Activated T-helper 2 cell treated with anti-CD3 and anti-CD28 coated beads, Interferon-gamma antibody, Interleukin-2, Interleukin-4, amounts not matched to agents 10 μg/mL and 5 μg/mL and 100 μg/mL, durations not matched to agents 14 hours and 24 hours and 36 hours (primary cell): ENCODE results near the gene S1PR3. TPM values are rescaled to one million over a fixed set of nuclear protein-coding genes. Genes with fewer than 3 reads are reported as not detected.
"Not testable (repeated sequence)": the region's sequence is repeated elsewhere in the genome, so short reads cannot be mapped to it uniquely, and the experiment has no call there.

Experiments
- DNase-seq: peaks from one replicate; pipeline ENCODE4 v3.0.0; 2021; ENCODE audit warnings: low spot score
- H3K27ac Mint-ChIP-seq: one replicate; pipeline ENCODE4 v1.8.0; 2021; ENCODE audit warnings: mixed read lengths
- H3K27me3 Mint-ChIP-seq: one replicate; pipeline ENCODE4 v1.8.0; 2021; ENCODE audit warnings: low read depth, mixed read lengths
- H3K36me3 Mint-ChIP-seq: one replicate; pipeline ENCODE4 v1.8.0; 2021; ENCODE audit warnings: low read depth, mixed read lengths
- H3K4me1 Mint-ChIP-seq: one replicate; pipeline ENCODE4 v1.8.0; 2021; ENCODE audit warnings: low read depth, mixed read lengths
- H3K4me3 Mint-ChIP-seq: one replicate; pipeline ENCODE4 v1.8.0; 2021; ENCODE audit warnings: low read depth, mild to moderate bottlenecking, moderate library complexity, mixed read lengths
- H3K9me3 Mint-ChIP-seq: one replicate; pipeline ENCODE4 v1.8.0; 2021; ENCODE audit warnings: mixed read lengths
- intact Hi-C: fragments of 100-400 bp; cut with micrococcal nuclease; formaldehyde crosslinking; loops from one replicate; pipeline ENCODE4 v1.15.1; 2023
- total RNA-seq: library from RNA; stranded (reverse); gene quantifications from 2 replicates; pipeline ENCODE4 v1.2.3, GENCODE V29; 2022

The S1PR3 gene
- total RNA-seq: 7.1 and 7.5 TPM in 2 replicates

GRCh38 chr9:88991066-88992034 lies at the start of gene S1PR3:
Gene S1PR3, plus strand, starts transcription at chr9:88991468. Its CDS starts 9,733 bp downstream, at chr9:89001201.
- Mint-ChIP-seq H3K4me3 (peak within 1 kb of the TSS; percentile 81), H3K27me3 (peaks cover 13% of the 10 kb centered on the region), H3K4me1 (peaks cover 38% of the 10 kb centered on the region), H3K9me3 (no peaks in the 10 kb centered on the region), H3K27ac (no peak within 1 kb of the TSS), H3K36me3 (peaks cover 11% of the 10 kb centered on the region)
- intact Hi-C loops: no loop called here
- peak; percentile 43 for DNase-seq

DNA sequence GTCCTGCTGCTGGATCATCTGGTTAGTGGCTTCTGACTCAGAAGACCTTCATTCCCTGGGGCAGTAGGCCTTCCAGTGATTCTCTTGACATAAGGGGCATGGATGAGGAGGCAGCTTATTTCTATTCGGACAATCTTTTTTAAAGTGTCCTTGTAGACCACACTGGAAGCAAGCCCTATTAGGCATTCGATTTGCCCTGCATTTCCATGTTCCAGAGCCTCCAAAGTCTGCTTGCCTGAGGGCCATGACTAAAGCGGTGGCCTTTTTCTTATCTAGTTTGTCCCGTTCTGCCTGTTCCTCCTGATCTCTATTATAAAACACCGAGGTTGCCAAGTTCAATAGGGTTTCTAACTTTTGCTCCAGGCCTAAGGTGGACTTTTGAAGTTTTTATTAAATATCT lies 49.7 kb upstream of the S1PR3 start:
- H3K9me3 Mint-ChIP-seq, H3K27ac Mint-ChIP-seq, H3K4me3 Mint-ChIP-seq, DNase-seq, H3K4me1 Mint-ChIP-seq, intact Hi-C loops, H3K36me3 Mint-ChIP-seq: not testable (repeated sequence)
- H3K27me3 Mint-ChIP-seq: peaks cover 23% of the 10 kb centered on the region

GRCh38 chr9:88942411-88942810 lies 48.9 kb upstream of the S1PR3 start:
- Mint-ChIP-seq H3K9me3 (no peaks in the 10 kb centered on the region), H3K4me3 (no peak overlapping the region), H3K27ac (no peak overlapping the region), H3K27me3 (peaks cover 19% of the 10 kb centered on the region), H3K4me1 (peaks cover 2% of the 10 kb centered on the region), H3K36me3 (no peaks in the 10 kb centered on the region)
- intact Hi-C loops: no loop called here
- DNase-seq: no peak

GRCh38 chr9:88945636-88946333 lies 45.5 kb upstream of the S1PR3 start:
- H3K27me3 Mint-ChIP-seq: peaks cover 18% of the 10 kb centered on the region
- H3K4me1 Mint-ChIP-seq: peaks cover 23% of the 10 kb centered on the region
- H3K9me3 Mint-ChIP-seq: no peaks in the 10 kb centered on the region
- H3K4me3 Mint-ChIP-seq: no peak overlapping the region
- intact Hi-C loops: loop anchor here (5.0 kb wide), 1 partner anchor 332 kb away; no protein-coding TSS in a partner anchor
- no peak for DNase-seq
- no peaks in the 10 kb centered on the region for H3K36me3 Mint-ChIP-seq
- no peak overlapping the region for H3K27ac Mint-ChIP-seq

GRCh38 chr9:88947581-88948573 lies 43.4 kb upstream of the S1PR3 start:
- peaks cover 15% of the 10 kb centered on the region for H3K27me3 Mint-ChIP-seq
- H3K9me3 Mint-ChIP-seq: no peaks in the 10 kb centered on the region
- no peak overlapping the region for H3K4me3 Mint-ChIP-seq
- H3K4me1 Mint-ChIP-seq: peaks cover 28% of the 10 kb centered on the region
- no peak overlapping the region for H3K27ac Mint-ChIP-seq
- no peaks in the 10 kb centered on the region for H3K36me3 Mint-ChIP-seq
- intact Hi-C loops: loop anchor here (5.0 kb wide), 1 partner anchor 329 kb away; no protein-coding TSS in a partner anchor
- DNase-seq: no peak

- Mint-ChIP-seq H3K4me1 (peaks cover 44% of the 10 kb centered on the region), H3K27me3 (peaks cover 11% of the 10 kb centered on the region), H3K27ac (no peak overlapping the region), H3K4me3 (no peak overlapping the region), H3K36me3 (no peaks in the 10 kb centered on the region), H3K9me3 (no peaks in the 10 kb centered on the region)
- no peak for DNase-seq
- intact Hi-C loops: loop anchor here (5.0 kb wide), 1 partner anchor 328 kb away; no protein-coding TSS in a partner anchor
Observed at GRCh38 chr9:88949425-88949824, 41.8 kb upstream of the S1PR3 start.

DNA sequence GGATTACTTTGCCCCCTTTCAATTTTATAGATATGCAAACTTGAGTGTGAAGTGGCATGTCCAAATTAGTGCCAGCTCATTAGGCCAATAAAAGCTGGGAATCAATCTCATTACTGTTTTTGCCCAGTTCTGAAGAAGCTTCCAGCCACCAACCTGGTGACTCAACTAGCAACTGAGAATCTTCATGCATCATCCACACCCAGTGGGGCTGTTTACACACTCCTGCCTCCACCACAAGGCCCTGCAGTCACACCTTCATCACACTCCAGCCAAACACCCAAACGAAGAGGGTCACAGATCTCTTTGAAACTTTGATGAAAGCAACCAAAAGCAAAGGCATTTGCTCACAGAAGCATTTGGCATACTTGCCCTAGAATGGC lies 41.3 kb upstream of the S1PR3 start:
- DNase-seq: no peak
- intact Hi-C loops: loop anchor here (2.0 to 10.0 kb wide), 3 partner anchors 27 to 327 kb away; no protein-coding TSS in a partner anchor
- no peak overlapping the region for H3K4me3 Mint-ChIP-seq
- peaks cover 6% of the 10 kb centered on the region for H3K27me3 Mint-ChIP-seq
- H3K9me3 Mint-ChIP-seq: no peaks in the 10 kb centered on the region
- no peaks in the 10 kb centered on the region for H3K36me3 Mint-ChIP-seq
- H3K4me1 Mint-ChIP-seq: peaks cover 45% of the 10 kb centered on the region
- H3K27ac Mint-ChIP-seq: no peak overlapping the region

GRCh38 chr9:88950341-88951154 lies 40.7 kb upstream of the S1PR3 start:
- Mint-ChIP-seq H3K27ac (no peak overlapping the region), H3K36me3 (no peaks in the 10 kb centered on the region), H3K27me3 (peaks cover 3% of the 10 kb centered on the region), H3K4me1 (peaks cover 45% of the 10 kb centered on the region), H3K4me3 (no peak overlapping the region), H3K9me3 (no peaks in the 10 kb centered on the region)
- intact Hi-C loops: loop anchor here (2.0 to 10.0 kb wide), 2 partner anchors 26 to 116 kb away; no protein-coding TSS in a partner anchor
- DNase-seq: no peak

DNA sequence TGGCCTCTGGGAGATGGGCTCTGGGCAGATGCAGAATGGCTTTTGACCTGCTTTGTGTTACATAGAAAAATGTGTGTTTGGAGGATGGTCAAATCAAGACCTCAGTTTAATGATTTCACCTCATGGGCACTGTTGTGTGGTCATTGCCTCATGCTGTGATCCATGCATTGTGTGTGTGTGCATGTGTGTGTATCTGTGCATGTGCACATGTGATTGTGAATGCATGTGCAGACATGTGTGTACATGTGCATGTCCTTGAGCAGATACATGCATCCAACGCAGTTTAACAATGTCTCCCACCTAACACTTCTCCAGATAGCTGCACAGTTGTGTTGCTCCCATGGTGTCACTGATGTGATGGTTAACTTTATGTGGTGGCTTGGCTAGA lies 40.1 kb upstream of the S1PR3 start:
- intact Hi-C loops: loop anchor here (2.0 to 10.0 kb wide), 2 partner anchors 26 to 116 kb away; no protein-coding TSS in a partner anchor

DNA sequence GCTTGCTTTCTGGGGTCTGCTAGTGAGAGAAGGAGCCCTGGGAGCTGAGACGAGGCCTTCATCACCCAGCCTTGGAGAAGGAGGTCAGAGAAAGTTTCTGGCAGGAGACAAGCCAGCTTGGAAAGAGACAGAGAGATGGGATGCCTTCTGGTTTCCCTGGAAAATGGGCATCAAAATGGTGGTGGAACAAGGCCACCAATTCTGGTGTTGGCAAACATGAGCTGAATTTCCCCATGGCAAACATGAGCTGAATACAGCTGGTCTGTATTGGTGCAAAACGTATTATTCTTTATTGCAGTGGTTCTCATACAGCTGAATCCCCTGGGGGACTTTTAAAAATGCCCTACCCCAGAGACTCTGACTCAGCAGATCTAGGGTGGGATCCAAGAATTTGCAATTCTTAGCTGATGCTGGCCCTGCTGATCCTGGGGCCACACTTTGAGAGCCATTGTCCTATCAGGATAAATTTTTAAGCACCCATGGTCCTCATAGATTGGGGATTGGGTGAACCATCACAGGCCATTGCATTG lies 39.1 kb upstream of the S1PR3 start:
- Mint-ChIP-seq H3K27me3 (peaks cover 16% of the 10 kb centered on the region), H3K4me3 (no peak overlapping the region), H3K9me3 (no peaks in the 10 kb centered on the region), H3K4me1 (peaks cover 44% of the 10 kb centered on the region), H3K27ac (no peak overlapping the region), H3K36me3 (no peaks in the 10 kb centered on the region)
- DNase-seq: no peak
- intact Hi-C loops: loop anchor here (10.0 kb wide), 1 partner anchor 117 kb away; no protein-coding TSS in a partner anchor

More for the DNA sequence above, 40.1 kb upstream of the S1PR3 start:
- no peaks in the 10 kb centered on the region for H3K36me3 Mint-ChIP-seq
- peaks cover 9% of the 10 kb centered on the region for H3K27me3 Mint-ChIP-seq
- H3K27ac Mint-ChIP-seq: no peak overlapping the region
- no peak overlapping the region for H3K4me3 Mint-ChIP-seq
- peaks cover 44% of the 10 kb centered on the region for H3K4me1 Mint-ChIP-seq
- no peaks in the 10 kb centered on the region for H3K9me3 Mint-ChIP-seq
- DNase-seq: no peak

- no peaks in the 10 kb centered on the region for H3K9me3 Mint-ChIP-seq
- H3K4me3 Mint-ChIP-seq: no peak overlapping the region
- H3K4me1 Mint-ChIP-seq: peaks cover 41% of the 10 kb centered on the region
- no peak for DNase-seq
- intact Hi-C loops: loop anchor here (10.0 kb wide), 1 partner anchor 118 kb away; no protein-coding TSS in a partner anchor
- H3K27me3 Mint-ChIP-seq: peaks cover 18% of the 10 kb centered on the region
- H3K27ac Mint-ChIP-seq: no peak overlapping the region
- no peaks in the 10 kb centered on the region for H3K36me3 Mint-ChIP-seq
Observed at GRCh38 chr9:88952976-88953375, 38.3 kb upstream of the S1PR3 start.
